Neural cell (in vitro differentiated cells): Measurements from ENCODE around the gene CRYM. TPM values are rescaled to one million over a fixed set of nuclear protein-coding genes. Genes with fewer than 3 reads are reported as not detected.

ENCODE experiments used
- H2AFZ ChIP-seq: fragments of 200-600, 300-800 bp; sonication (generic), shearing (Covaris generic); 2 replicates; pipeline ENCODE4 v1.6.0; 2014; ENCODE audit warnings: low read depth, mild to moderate bottlenecking, antibody characterized with exemption, low read length, moderate library complexity
- H3F3A ChIP-seq: fragments of 200-600 bp; shearing (Covaris generic); 2 replicates; pipeline ENCODE4 v1.6.1; 2016; ENCODE audit warnings: mild to moderate bottlenecking, moderate library complexity, mixed read lengths, antibody characterized with exemption, low read length; ENCODE audit not compliant: insufficient read depth, poor library complexity, severe bottlenecking
- H3K27ac ChIP-seq: fragments of 200-600, 300-800 bp; sonication (generic), shearing (Covaris generic); 2 replicates; pipeline ENCODE4 v1.5.1; 2014; ENCODE audit warnings: mild to moderate bottlenecking, low read length, moderate library complexity
- H3K27me3 ChIP-seq: fragments of 300-800, 200-600 bp; sonication (generic), shearing (Covaris generic); 2 replicates; pipeline ENCODE4 v1.6.0; 2014; ENCODE audit warnings: mild to moderate bottlenecking, low read depth, low read length, moderate library complexity; ENCODE audit not compliant: insufficient read depth
- H3K36me3 ChIP-seq: fragments of 300-800, 200-600 bp; sonication (generic), shearing (Covaris generic); 2 replicates; pipeline ENCODE4 v1.5.1; 2014; ENCODE audit warnings: mild to moderate bottlenecking, antibody characterized with exemption, low read length, moderate library complexity; ENCODE audit not compliant: insufficient read depth
- H3K4me2 ChIP-seq: fragments of 300-800, 200-600 bp; sonication (generic), shearing (Covaris generic); 2 replicates; pipeline ENCODE4 v1.6.0; 2014; ENCODE audit warnings: mild to moderate bottlenecking, low read length
- H3K4me3 ChIP-seq: fragments of 300-800, 200-600 bp; sonication (generic), shearing (Covaris generic); 2 replicates; pipeline ENCODE4 v1.5.1; 2014; ENCODE audit warnings: mild to moderate bottlenecking, low read length, moderate library complexity
- H3K79me2 ChIP-seq: fragments of 200-600 bp; shearing (Covaris generic); replicated peaks from 2 replicates; pipeline ENCODE4 v1.6.0; 2014; ENCODE audit warnings: mild to moderate bottlenecking, low read length, moderate library complexity; ENCODE audit not compliant: insufficient read depth
- H3K9ac ChIP-seq: fragments of 300-800, 200-600 bp; sonication (generic), shearing (Covaris generic); 2 replicates; pipeline ENCODE4 v1.6.1; 2016; ENCODE audit warnings: mild to moderate bottlenecking, low read length, mixed read lengths
- H3K9me2 ChIP-seq: fragments of 200-600 bp; shearing (Covaris generic); 2 replicates; pipeline ENCODE4 v1.6.1; 2016; ENCODE audit warnings: mild to moderate bottlenecking, low read length, mixed read lengths; ENCODE audit not compliant: insufficient read depth
- H3K9me3 ChIP-seq: fragments of 200-600, 300-800 bp; sonication (generic), shearing (Covaris generic); 2 replicates; pipeline ENCODE4 v1.6.1; 2016; ENCODE audit warnings: mild to moderate bottlenecking, mixed run types, low read length, moderate library complexity, mixed read lengths
- H4K20me1 ChIP-seq: fragments of 200-600 bp; shearing (Covaris generic); 2 replicates; pipeline ENCODE4 v1.6.1; 2016; ENCODE audit warnings: mild to moderate bottlenecking, mixed run types; ENCODE audit not compliant: insufficient read depth
- EP300 ChIP-seq: fragments of 450-650 bp; conservative IDR thresholded peaks from 2 replicates; pipeline ENCODE4 v1.6.1; 2014; ENCODE audit warnings: antibody characterized with exemption, mild to moderate bottlenecking, moderate library complexity; ENCODE audit not compliant: poor library complexity, severe bottlenecking
- EZH2 ChIP-seq: fragments of 200-600, 300-800 bp; shearing (Covaris generic), sonication (generic); IDR thresholded peaks from 2 replicates; pipeline ENCODE4 v1.6.1; 2014; ENCODE audit warnings: antibody characterized with exemption, low read length, borderline replicate concordance, mild to moderate bottlenecking; ENCODE audit not compliant: insufficient read depth, poor library complexity, severe bottlenecking
- MXI1 ChIP-seq: fragments of 450-650 bp; conservative IDR thresholded peaks from 2 replicates; pipeline ENCODE4 v1.6.1; 2014; ENCODE audit warnings: antibody characterized with exemption, mild to moderate bottlenecking; ENCODE audit not compliant: poor library complexity, severe bottlenecking
- POLR2AphosphoS5 ChIP-seq: IDR thresholded peaks from 2 replicates; pipeline ENCODE4 v1.6.1; 2012
- RAD21 ChIP-seq: fragments of 450-650 bp; conservative IDR thresholded peaks from 2 replicates; pipeline ENCODE4 v1.6.1; 2014; ENCODE audit warnings: antibody characterized with exemption, mild to moderate bottlenecking, moderate library complexity
- SMC3 ChIP-seq: fragments of 450-650 bp; conservative IDR thresholded peaks from 2 replicates; pipeline ENCODE4 v1.6.1; 2014; ENCODE audit warnings: antibody characterized with exemption, mild to moderate bottlenecking, moderate library complexity; ENCODE audit not compliant: poor library complexity
- TAF1 ChIP-seq: IDR thresholded peaks from 2 replicates; pipeline ENCODE4 v1.6.1; 2012; ENCODE audit warnings: low read depth
- polyA plus RNA-seq: library from polyadenylated mRNA; depleted of rRNA; stranded (reverse); fragments of >200 nt; gene quantifications from 2 replicates; pipeline ENCODE4 v1.2.3, GENCODE V29; 2014
- TF ChIP-seq, protein P1 (sequence below): fragments of 450-650 bp; IDR thresholded peaks from 2 replicates; pipeline ENCODE4 v1.5.1; 2014; ENCODE audit warnings: antibody characterized with exemption, mild to moderate bottlenecking, moderate library complexity; ENCODE audit not compliant: poor library complexity, severe bottlenecking
- TF ChIP-seq, protein P2 (sequence below): IDR thresholded peaks from 2 replicates; pipeline ENCODE4 v1.6.1; 2012; ENCODE audit warnings: borderline replicate concordance

Gene CRYM
- polyA plus RNA-seq, 1 donor from 2014 or later = 3.8 TPM

DNA sequence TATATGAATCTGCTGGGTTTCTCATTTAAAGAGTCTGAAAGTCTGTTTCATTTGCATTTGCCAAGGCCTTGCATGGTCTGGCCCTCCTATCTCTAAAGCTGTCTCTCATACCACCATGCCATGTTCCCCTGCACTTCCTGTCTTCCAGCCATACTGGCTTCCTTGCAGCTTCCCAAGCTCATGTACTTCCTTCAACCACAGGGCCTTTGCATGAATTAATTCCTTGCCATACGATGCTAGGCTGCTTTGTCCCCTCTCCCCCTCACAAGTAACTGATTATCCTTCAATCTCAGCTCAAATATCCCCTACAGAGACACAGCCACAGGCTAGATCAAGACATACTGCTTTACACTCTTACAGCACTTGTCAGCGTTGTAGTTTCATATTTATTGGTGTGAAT is 5.8 kb downstream of the CRYM start:
- H3K27ac ChIP-seq = no peak overlapping the region
- TF ChIP-seq, protein P1, sequence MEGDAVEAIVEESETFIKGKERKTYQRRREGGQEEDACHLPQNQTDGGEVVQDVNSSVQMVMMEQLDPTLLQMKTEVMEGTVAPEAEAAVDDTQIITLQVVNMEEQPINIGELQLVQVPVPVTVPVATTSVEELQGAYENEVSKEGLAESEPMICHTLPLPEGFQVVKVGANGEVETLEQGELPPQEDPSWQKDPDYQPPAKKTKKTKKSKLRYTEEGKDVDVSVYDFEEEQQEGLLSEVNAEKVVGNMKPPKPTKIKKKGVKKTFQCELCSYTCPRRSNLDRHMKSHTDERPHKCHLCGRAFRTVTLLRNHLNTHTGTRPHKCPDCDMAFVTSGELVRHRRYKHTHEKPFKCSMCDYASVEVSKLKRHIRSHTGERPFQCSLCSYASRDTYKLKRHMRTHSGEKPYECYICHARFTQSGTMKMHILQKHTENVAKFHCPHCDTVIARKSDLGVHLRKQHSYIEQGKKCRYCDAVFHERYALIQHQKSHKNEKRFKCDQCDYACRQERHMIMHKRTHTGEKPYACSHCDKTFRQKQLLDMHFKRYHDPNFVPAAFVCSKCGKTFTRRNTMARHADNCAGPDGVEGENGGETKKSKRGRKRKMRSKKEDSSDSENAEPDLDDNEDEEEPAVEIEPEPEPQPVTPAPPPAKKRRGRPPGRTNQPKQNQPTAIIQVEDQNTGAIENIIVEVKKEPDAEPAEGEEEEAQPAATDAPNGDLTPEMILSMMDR = no peak
- no peak for TF ChIP-seq MXI1
- no peak for TF ChIP-seq RAD21
- TF ChIP-seq POLR2AphosphoS5 = no peak
- no peak for TF ChIP-seq EP300
- no peak for TF ChIP-seq SMC3
- no peak for TF ChIP-seq TAF1
- TF ChIP-seq, protein P2, sequence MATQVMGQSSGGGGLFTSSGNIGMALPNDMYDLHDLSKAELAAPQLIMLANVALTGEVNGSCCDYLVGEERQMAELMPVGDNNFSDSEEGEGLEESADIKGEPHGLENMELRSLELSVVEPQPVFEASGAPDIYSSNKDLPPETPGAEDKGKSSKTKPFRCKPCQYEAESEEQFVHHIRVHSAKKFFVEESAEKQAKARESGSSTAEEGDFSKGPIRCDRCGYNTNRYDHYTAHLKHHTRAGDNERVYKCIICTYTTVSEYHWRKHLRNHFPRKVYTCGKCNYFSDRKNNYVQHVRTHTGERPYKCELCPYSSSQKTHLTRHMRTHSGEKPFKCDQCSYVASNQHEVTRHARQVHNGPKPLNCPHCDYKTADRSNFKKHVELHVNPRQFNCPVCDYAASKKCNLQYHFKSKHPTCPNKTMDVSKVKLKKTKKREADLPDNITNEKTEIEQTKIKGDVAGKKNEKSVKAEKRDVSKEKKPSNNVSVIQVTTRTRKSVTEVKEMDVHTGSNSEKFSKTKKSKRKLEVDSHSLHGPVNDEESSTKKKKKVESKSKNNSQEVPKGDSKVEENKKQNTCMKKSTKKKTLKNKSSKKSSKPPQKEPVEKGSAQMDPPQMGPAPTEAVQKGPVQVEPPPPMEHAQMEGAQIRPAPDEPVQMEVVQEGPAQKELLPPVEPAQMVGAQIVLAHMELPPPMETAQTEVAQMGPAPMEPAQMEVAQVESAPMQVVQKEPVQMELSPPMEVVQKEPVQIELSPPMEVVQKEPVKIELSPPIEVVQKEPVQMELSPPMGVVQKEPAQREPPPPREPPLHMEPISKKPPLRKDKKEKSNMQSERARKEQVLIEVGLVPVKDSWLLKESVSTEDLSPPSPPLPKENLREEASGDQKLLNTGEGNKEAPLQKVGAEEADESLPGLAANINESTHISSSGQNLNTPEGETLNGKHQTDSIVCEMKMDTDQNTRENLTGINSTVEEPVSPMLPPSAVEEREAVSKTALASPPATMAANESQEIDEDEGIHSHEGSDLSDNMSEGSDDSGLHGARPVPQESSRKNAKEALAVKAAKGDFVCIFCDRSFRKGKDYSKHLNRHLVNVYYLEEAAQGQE = no peak
- TF ChIP-seq EZH2 = no peak
- H3K4me2 ChIP-seq = no peak overlapping the region
- no peaks in the 10 kb centered on the region for H4K20me1 ChIP-seq
- no peaks in the 10 kb centered on the region for H3F3A ChIP-seq
- H3K9ac ChIP-seq = no peak overlapping the region
- H3K9me2 ChIP-seq = no peaks in the 10 kb centered on the region
- H3K4me3 ChIP-seq = no peak overlapping the region
- no peak overlapping the region for H2AFZ ChIP-seq
- H3K9me3 ChIP-seq = no peaks in the 10 kb centered on the region
- H3K27me3 ChIP-seq = peaks cover 2% of the 10 kb centered on the region
- no peaks in the 10 kb centered on the region for H3K36me3 ChIP-seq
- no peaks in the 10 kb centered on the region for H3K79me2 ChIP-seq

DNA sequence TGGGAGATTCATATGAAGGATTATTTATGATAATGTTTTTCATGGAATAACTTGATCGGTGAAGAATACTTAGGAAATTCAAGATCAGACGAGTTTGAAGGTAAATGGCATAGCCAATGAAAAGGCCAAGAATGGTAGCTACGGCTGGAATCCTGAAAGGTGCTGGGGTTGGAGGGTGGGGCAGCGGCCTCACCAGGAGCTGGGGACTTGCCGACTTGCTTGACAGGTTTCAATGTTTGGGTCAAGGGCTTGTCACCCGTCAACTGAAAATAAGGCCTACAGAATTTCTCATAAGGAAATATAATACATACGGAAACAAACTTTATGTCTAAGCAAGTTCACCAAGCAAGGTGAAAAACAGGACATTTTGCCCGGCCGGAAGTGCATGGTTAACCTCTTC is 9.9 kb downstream of the CRYM start:
- Histone ChIP-seq H3K9me2 (no peaks in the 10 kb centered on the region), H3K27ac (no peak overlapping the region), H3K79me2 (no peaks in the 10 kb centered on the region), H3K9ac (no peak overlapping the region), H2AFZ (no peak overlapping the region), H3F3A (no peaks in the 10 kb centered on the region), H3K27me3 (no peaks in the 10 kb centered on the region), H3K4me2 (no peak overlapping the region), H3K36me3 (no peaks in the 10 kb centered on the region), H3K9me3 (no peaks in the 10 kb centered on the region), H3K4me3 (no peak overlapping the region), H4K20me1 (no peaks in the 10 kb centered on the region)
- TF ChIP-seq SMC3 (no peak), RAD21 (no peak), EZH2 (no peak), EP300 (no peak), POLR2AphosphoS5 (no peak), MXI1 (no peak), TAF1 (no peak)
- TF ChIP-seq, protein P1 = no peak
- TF ChIP-seq, protein P2 = no peak
